HFFc6 (cell line): Measurements from ENCODE around the gene PGAP3. TPM values are rescaled to one million over a fixed set of nuclear protein-coding genes. Genes with fewer than 3 reads are reported as not detected.

Experiments used
- DNase-seq: peaks from one replicate; pipeline ENCODE4 v3.0.0-alpha.2; 2018
- H3K27ac Mint-ChIP-seq: 2 replicates; pipeline ENCODE4 v1.8.0; 2020; ENCODE audit warnings: mild to moderate bottlenecking, mixed read lengths
- H3K27me3 Mint-ChIP-seq: 2 replicates; pipeline ENCODE4 v1.8.0; 2021; ENCODE audit warnings: mild to moderate bottlenecking, moderate library complexity, mixed read lengths; ENCODE audit not compliant: insufficient read depth
- H3K36me3 Mint-ChIP-seq: 2 replicates; pipeline ENCODE4 v1.8.0; 2021; ENCODE audit warnings: low read depth, mixed read lengths
- H3K4me1 Mint-ChIP-seq: 2 replicates; pipeline ENCODE4 v1.8.0; 2020; ENCODE audit warnings: low read depth, mixed read lengths
- H3K4me3 Mint-ChIP-seq: 2 replicates; pipeline ENCODE4 v1.8.0; 2020; ENCODE audit warnings: mild to moderate bottlenecking, moderate library complexity, mixed read lengths
- H3K9me3 Mint-ChIP-seq: 2 replicates; pipeline ENCODE4 v1.8.0; 2020; ENCODE audit warnings: mild to moderate bottlenecking, mixed read lengths
- total RNA-seq, 6 experiments: library from RNA; stranded (reverse); fragmentation: NEBNext Ultra II Directional; extraction: Animal tissue kit (Norgen Biotek cat#: 25700); gene quantifications; 2 replicates in 1 of 6; 3 replicates in 5 of 6; pipeline ENCODE4 v1.2.3, GENCODE V29; 2021
- TF ChIP-seq, protein P1 (sequence below): fragments of 200-600 bp; sonication (generic); IDR thresholded peaks from 2 replicates; pipeline ENCODE4 v1.5.0; 2021; ENCODE audit warnings: antibody characterized with exemption, mild to moderate bottlenecking

Gene PGAP3
- total RNA-seq, 6 experiments from 2014 or later = 9.9 to 15.5 (median 12.7) TPM

DNA sequence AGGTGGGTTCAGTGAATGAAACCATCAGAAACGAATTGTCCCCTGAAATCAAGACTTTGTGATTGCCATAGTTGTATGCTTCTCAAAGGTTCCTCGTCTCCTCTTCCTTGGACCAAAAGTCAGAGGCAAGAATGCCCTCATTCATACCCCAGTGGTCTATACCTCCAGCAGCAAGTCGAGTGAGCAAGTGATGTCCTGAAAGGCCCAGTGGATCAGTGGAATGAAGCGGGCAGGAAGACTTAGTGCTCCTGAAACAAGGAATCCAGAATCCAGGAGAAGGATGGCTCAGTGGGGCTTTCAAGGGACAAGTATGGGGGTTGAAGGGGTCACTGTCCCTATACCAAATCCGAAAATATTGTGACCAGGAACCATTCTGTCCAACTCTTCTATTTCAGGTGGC, 6.7 kb upstream of the PGAP3 start:
- Mint-ChIP-seq H3K27me3 (peaks cover 1% of the 10 kb centered on the region; the same call in 1 of the 2 replicates), H3K4me3 (no peak overlapping the region), H3K36me3 (no peaks in the 10 kb centered on the region), H3K27ac (no peak overlapping the region), H3K9me3 (no peaks in the 10 kb centered on the region), H3K4me1 (peaks cover 10% of the 10 kb centered on the region)
- TF ChIP-seq, protein P1, sequence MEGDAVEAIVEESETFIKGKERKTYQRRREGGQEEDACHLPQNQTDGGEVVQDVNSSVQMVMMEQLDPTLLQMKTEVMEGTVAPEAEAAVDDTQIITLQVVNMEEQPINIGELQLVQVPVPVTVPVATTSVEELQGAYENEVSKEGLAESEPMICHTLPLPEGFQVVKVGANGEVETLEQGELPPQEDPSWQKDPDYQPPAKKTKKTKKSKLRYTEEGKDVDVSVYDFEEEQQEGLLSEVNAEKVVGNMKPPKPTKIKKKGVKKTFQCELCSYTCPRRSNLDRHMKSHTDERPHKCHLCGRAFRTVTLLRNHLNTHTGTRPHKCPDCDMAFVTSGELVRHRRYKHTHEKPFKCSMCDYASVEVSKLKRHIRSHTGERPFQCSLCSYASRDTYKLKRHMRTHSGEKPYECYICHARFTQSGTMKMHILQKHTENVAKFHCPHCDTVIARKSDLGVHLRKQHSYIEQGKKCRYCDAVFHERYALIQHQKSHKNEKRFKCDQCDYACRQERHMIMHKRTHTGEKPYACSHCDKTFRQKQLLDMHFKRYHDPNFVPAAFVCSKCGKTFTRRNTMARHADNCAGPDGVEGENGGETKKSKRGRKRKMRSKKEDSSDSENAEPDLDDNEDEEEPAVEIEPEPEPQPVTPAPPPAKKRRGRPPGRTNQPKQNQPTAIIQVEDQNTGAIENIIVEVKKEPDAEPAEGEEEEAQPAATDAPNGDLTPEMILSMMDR = no peak
- no peak for DNase-seq

- Mint-ChIP-seq H3K27ac (peak overlapping the region; percentile 88), H3K9me3 (no peaks in the 10 kb centered on the region), H3K4me3 (peak overlapping the region; percentile 90), H3K36me3 (peaks cover 16% of the 10 kb centered on the region), H3K27me3 (no peaks in the 10 kb centered on the region; the same call in none of the 2 replicates), H3K4me1 (peaks cover 21% of the 10 kb centered on the region)
- DNase-seq = no peak
- TF ChIP-seq, protein P1 = no peak
These were observed 1.1 kb upstream of the PGAP3 start for GRCh38 chr17:39688945-39689344.

DNA sequence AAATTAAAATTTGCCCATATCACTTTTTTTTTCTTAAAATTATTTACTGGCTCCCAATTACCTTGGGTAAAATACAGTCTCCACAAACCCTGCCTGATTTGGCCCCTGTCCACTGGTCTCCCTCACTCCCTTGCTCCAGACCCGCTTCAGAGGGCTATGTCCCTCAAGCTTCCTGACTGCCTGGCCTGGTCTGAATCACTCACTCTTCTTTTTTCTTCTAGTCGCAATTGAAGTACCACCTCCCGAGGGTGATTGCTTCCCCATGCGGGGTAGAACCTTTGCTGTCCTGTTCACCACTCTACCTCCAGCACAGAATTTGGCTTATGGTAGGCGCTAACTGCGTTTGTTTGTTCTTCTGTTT, 598 bp upstream of the PGAP3 start:
- Mint-ChIP-seq H3K27ac (peak overlapping the region; percentile 88), H3K27me3 (no peaks in the 10 kb centered on the region; the same call in none of the 2 replicates), H3K9me3 (no peaks in the 10 kb centered on the region), H3K36me3 (peaks cover 16% of the 10 kb centered on the region), H3K4me1 (peaks cover 21% of the 10 kb centered on the region), H3K4me3 (peak overlapping the region; percentile 90)
- TF ChIP-seq, protein P1 = no peak
- DNase-seq = no peak

- Mint-ChIP-seq H3K27me3 (no peaks in the 10 kb centered on the region; the same call in none of the 2 replicates), H3K36me3 (peaks cover 16% of the 10 kb centered on the region), H3K27ac (peak overlapping the region; percentile 88; the same call in 1 of the 2 replicates), H3K9me3 (no peaks in the 10 kb centered on the region), H3K4me1 (peaks cover 21% of the 10 kb centered on the region), H3K4me3 (peak overlapping the region; percentile 90)
- DNase-seq = no peak
- TF ChIP-seq, protein P1 = no peak
These were observed 734 bp downstream of the PGAP3 start for GRCh38 chr17:39687101-39687545.

GRCh38 chr17:39684369-39685192, 3.3 kb downstream of the PGAP3 start:
- no peak for DNase-seq
- TF ChIP-seq, protein P1 = no peak
- Mint-ChIP-seq H3K4me1 (peaks cover 21% of the 10 kb centered on the region), H3K27ac (no peak overlapping the region), H3K9me3 (no peaks in the 10 kb centered on the region), H3K36me3 (peaks cover 16% of the 10 kb centered on the region), H3K4me3 (no peak overlapping the region), H3K27me3 (no peaks in the 10 kb centered on the region; the same call in none of the 2 replicates)
